ENCODE measurements around the gene STRA6. TPM values are rescaled to one million over a fixed set of nuclear protein-coding genes. Genes with fewer than 3 reads are reported as not detected.
A peak's percentile ranks its signal among the peaks of the same experiment; 100 is the strongest.

STRA6 gene, protein sequence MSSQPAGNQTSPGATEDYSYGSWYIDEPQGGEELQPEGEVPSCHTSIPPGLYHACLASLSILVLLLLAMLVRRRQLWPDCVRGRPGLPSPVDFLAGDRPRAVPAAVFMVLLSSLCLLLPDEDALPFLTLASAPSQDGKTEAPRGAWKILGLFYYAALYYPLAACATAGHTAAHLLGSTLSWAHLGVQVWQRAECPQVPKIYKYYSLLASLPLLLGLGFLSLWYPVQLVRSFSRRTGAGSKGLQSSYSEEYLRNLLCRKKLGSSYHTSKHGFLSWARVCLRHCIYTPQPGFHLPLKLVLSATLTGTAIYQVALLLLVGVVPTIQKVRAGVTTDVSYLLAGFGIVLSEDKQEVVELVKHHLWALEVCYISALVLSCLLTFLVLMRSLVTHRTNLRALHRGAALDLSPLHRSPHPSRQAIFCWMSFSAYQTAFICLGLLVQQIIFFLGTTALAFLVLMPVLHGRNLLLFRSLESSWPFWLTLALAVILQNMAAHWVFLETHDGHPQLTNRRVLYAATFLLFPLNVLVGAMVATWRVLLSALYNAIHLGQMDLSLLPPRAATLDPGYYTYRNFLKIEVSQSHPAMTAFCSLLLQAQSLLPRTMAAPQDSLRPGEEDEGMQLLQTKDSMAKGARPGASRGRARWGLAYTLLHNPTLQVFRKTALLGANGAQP
- total RNA-seq (21.9 TPM), polyA plus RNA-seq (2.2 TPM)

DNA sequence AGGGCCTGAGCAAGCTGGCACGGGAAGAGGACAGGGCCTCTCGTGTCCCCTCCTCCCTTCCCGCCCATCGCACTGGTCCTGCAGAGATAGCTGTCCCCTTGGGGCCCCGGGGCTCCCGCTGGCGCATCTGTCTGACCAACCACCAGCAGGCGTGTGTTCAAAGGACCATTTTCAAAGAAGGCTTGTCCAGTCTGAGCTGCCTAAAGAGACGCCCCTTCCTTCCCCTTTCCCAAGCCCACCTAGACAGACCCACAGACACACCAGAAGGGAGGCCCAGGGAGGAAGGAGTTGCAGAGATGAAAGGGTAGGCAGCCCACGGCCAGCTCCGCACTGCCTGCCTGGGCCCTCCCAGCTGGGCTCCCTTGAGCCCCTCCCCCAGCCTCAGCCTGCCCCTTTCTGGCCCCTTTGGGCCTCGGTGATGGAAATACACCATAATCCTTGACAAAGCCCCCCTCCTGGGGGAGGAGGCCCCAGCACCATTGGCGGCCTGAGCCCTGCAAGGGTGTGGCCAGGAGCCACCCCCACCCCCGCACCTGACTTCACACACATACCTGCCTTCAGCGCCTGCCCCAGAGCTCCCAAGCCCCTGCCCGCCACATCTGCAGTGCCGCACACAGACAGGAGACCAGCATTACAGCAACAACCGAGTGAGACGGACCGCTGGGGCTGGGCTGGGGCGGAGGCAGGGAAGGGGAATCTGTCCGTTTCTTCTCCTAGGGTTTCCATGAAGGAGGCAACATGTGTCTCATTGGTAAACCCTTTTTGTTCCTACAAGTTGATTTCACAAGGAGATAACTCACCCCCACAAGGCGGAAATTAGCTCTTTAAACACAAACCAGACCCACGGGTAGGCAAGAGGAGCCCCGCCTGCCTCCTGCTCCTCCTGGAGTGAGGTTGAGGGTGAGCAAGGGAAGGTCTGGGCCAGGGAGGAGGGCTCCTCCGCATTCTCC lies at the start of gene STRA6:
STRA6 (minus strand) TSS at position 336 of the 950 bp plus-strand sequence. CDS start 520 bp downstream, outside the sequence.
- WGBS = 63% methylated on average over 26 of the region's 26 CpGs

DNA sequence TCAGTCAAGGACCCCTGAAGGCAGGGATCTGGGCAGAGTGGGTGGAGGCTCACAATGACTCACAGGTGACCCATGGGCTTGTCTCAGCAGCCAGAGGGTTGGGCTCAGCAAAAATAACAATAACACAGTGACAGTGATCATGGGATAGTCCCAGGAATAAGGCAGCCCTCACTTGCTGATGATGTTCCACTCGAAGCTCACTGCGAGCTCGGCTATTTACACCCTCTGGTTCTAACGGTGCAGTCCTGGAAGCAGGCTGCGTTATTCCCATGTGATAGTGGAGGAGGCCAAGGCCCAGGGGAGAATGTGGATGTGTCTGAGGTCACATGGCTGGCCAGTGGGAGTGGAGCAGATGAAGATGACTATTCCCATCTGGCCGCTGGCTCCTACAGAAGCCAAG lies 49.7 kb upstream of the STRA6 start:
- 56% methylated on average over 6 of the region's 6 CpGs for WGBS
- no peak for DNase-seq (ENCODE audit: extremely low spot score)
- Histone ChIP-seq H3K4me1 (ENCODE audit: insufficient read depth) (no peaks in the 10 kb centered on the region), H3K4me3 (ENCODE audit: low read depth, low read length) (no peak overlapping the region), H3K36me3 (ENCODE audit: insufficient read depth) (no peaks in the 10 kb centered on the region), H3K27ac (ENCODE audit: low read depth) (no peak overlapping the region)

More for the DNA sequence above, at the start of gene STRA6:
- H3K27ac ChIP-seq (ENCODE audit: low read depth) = no peak within 1 kb of the TSS
- H3K36me3 ChIP-seq (ENCODE audit: insufficient read depth) = no peaks in the 10 kb centered on the region
- no peak for DNase-seq (ENCODE audit: extremely low spot score)
- no peaks in the 10 kb centered on the region for H3K4me1 ChIP-seq (ENCODE audit: insufficient read depth)
- H3K4me3 ChIP-seq (ENCODE audit: low read depth, low read length) = no peak within 1 kb of the TSS

DNA sequence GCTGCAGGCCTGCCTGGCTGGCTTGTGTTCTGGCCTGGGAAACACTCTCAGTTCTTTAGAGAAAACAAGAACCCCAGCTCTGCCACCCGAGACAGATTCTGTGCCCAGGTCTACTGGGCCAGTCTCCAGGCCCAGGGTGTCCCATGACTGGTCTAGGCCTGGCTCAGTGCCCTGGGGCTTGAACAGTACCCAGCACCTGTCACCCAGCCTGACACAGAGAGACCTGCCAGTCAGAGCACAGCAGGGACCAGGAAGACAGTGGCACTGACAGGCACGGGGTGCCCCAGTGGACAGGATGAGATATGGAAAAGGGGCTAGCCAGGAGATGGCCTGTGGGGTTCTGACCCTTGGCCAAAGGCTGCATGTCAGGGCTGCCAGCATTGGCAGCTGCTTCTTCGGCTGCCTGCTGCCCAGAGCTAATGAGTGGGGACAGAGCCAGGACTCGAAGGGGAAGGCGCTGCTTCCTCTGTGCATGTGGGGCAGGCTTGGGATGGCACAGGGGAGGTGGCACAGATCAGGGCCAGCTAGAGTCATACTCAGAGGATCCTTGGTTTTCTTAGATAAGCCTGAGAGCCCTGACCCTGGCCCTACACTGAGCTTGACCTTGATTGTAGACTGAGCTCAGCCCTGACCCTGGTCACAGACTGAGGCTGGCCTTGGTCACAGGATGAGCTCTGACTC lies 48.7 kb upstream of the STRA6 start:
- H3K4me3 ChIP-seq (ENCODE audit: low read depth, low read length) = no peak overlapping the region
- WGBS = 74% methylated on average over 5 of the region's 5 CpGs
- H3K27ac ChIP-seq (ENCODE audit: low read depth) = no peak overlapping the region
- DNase-seq (ENCODE audit: extremely low spot score) = no peak
- H3K36me3 ChIP-seq (ENCODE audit: insufficient read depth) = no peaks in the 10 kb centered on the region
- H3K4me1 ChIP-seq (ENCODE audit: insufficient read depth) = no peaks in the 10 kb centered on the region

DNA sequence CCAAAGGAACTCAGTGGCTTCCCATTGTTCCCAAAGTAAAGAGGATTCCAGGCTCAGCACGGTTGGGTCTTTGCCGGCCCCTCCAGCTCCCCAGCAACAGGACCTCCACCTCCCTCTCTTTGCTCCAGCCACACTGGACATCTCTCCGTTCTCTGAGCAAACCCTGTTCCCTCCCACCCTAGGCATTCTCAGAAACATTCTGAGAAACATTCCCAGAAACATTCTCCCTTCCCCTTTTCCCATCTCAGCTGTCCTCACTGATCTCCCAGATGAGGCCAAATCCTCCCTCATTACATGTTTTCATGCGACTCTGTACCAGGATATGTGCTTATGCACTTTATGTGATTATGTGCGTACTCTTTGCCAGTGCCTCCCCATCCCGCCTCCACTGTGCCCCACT lies 47.7 kb upstream of the STRA6 start:
- Histone ChIP-seq H3K4me3 (ENCODE audit: low read depth, low read length) (no peak overlapping the region), H3K4me1 (ENCODE audit: insufficient read depth) (no peaks in the 10 kb centered on the region), H3K27ac (ENCODE audit: low read depth) (no peak overlapping the region), H3K36me3 (ENCODE audit: insufficient read depth) (no peaks in the 10 kb centered on the region)
- 77% methylated on average over 6 of the region's 6 CpGs for WGBS
- no peak for DNase-seq (ENCODE audit: extremely low spot score)

DNA sequence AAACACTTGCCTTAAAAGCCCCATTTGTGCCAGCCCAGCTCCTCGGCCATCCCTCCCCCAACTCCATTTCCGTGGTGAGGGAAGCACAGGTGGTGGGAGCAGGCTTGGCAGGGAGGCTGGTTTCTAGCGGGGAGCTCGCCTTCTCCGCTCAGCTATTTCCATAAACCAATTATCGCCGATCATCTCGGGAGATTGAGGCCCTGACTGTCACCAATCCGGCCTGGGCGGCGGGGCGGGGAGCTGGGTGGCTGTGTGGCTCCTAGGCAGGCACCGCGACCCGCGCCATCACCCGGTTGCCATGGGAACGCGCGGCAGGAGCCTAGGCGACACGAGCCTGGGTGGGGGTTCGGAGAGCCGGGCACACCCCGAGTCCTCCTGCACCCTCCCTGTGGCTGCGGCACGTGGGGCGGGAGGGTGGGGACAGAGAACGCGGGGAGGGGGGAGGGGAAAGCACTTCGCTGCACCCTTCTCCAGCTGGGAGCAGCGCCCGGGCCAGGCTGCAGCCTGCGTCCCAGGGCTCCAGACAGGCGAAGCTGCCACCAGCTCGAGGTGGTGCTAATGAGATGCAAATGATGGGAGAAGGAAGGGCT lies 42.9 kb upstream of the STRA6 start:
- WGBS = 5% methylated on average over 36 of the region's 36 CpGs
- peak; percentile 42 for DNase-seq (ENCODE audit: extremely low spot score)
- no peaks in the 10 kb centered on the region for H3K36me3 ChIP-seq (ENCODE audit: insufficient read depth)
- no peak overlapping the region for H3K4me3 ChIP-seq (ENCODE audit: low read depth, low read length)
- no peaks in the 10 kb centered on the region for H3K4me1 ChIP-seq (ENCODE audit: insufficient read depth)
- H3K27ac ChIP-seq (ENCODE audit: low read depth) = no peak overlapping the region

DNA sequence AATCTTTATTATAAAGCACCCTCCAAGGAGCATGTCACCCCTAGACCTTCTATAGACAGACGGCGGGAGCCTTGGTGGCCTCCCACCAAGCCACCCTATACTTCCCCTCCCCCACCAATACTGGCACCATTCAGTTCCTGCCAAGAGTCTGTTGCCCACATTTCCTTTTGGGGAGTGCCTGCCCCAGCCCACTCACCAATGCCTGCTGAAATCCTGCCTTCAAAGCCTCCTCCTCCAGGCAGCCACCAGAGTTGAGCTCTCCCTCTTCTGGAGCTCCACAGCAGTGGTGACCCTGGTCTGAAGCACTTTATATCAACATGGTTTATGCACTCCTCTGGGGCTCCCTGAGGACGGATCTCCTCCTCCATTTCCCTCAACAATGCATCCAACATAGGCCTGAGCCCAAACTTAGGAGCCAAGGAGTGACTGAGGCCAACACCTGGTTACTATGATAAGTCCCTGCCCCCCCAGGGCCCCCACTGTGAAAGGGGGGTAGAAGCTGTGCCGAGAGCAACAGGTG lies 42.3 kb upstream of the STRA6 start:
- Histone ChIP-seq H3K27ac (ENCODE audit: low read depth) (no peak overlapping the region), H3K4me3 (ENCODE audit: low read depth, low read length) (no peak overlapping the region), H3K4me1 (ENCODE audit: insufficient read depth) (no peaks in the 10 kb centered on the region), H3K36me3 (ENCODE audit: insufficient read depth) (no peaks in the 10 kb centered on the region)
- DNase-seq (ENCODE audit: extremely low spot score) = no peak
- WGBS = 55% methylated on average over 4 of the region's 4 CpGs

DNA sequence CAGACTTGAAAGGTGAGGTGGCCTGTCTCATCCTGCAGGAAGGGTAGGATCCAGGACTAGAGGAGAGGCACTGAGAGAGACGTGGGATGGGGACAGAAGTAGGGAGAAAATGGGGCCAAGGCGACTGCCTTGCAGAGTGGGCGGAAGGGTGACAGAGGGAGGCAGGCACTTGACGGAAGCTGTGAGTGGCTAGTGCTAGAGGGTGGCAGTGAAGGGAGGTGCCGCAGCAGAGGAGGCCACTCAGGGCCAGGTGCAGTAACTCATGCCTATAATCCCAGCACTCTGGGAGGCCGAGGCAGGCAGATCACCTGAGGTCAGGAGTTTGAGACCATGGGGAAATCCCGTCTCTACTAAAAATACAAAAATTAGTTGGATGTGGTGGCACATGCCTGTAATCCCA lies 40.8 kb upstream of the STRA6 start:
- Histone ChIP-seq H3K27ac (ENCODE audit: low read depth) (no peak overlapping the region), H3K36me3 (ENCODE audit: insufficient read depth) (no peaks in the 10 kb centered on the region), H3K4me3 (ENCODE audit: low read depth, low read length) (no peak overlapping the region), H3K4me1 (ENCODE audit: insufficient read depth) (no peaks in the 10 kb centered on the region)
- no peak for DNase-seq (ENCODE audit: extremely low spot score)
- 90% methylated on average over 7 of the region's 7 CpGs for WGBS

DNA sequence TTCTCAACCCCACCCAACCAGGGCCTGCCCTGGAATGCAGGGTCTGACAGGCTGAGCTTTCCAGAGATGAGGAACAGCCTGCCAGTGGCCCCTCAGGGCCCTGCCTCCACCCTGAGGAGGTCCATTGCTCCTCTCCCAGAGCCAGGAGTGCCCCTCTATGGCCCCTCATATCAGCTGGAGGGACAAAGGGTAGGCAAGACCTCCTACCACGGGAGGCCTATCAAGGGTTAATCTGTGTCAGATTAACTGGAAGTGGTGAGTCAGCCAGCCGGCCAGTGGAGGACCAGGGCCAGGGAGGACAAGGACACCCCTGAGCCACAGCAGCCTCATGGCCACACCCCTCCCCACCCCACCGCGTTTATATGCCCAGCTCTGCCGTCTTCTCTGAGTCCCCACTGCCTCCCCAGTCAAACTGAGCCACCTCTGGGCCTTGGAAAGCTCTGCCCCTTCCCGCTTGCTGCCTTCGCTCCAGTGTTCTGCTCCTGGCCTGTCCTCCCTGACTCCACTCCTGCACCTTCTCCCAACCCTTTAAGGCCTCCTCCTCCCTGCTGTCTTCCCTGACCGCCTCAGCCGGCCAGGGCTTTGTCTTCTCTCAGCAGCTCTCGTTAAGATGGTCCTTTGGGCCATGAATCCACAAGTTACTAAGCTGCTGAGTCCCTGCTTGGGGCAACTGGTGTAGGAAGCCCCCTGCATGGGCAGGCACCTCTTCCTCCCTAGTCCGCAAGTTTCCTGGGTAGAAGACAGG lies 40.0 kb upstream of the STRA6 start:
- Histone ChIP-seq H3K36me3 (ENCODE audit: insufficient read depth) (no peaks in the 10 kb centered on the region), H3K27ac (ENCODE audit: low read depth) (no peak overlapping the region), H3K4me3 (ENCODE audit: low read depth, low read length) (no peak overlapping the region), H3K4me1 (ENCODE audit: insufficient read depth) (no peaks in the 10 kb centered on the region)
- no peak for DNase-seq (ENCODE audit: extremely low spot score)
- 39% methylated on average over 11 of the region's 11 CpGs for WGBS

DNA sequence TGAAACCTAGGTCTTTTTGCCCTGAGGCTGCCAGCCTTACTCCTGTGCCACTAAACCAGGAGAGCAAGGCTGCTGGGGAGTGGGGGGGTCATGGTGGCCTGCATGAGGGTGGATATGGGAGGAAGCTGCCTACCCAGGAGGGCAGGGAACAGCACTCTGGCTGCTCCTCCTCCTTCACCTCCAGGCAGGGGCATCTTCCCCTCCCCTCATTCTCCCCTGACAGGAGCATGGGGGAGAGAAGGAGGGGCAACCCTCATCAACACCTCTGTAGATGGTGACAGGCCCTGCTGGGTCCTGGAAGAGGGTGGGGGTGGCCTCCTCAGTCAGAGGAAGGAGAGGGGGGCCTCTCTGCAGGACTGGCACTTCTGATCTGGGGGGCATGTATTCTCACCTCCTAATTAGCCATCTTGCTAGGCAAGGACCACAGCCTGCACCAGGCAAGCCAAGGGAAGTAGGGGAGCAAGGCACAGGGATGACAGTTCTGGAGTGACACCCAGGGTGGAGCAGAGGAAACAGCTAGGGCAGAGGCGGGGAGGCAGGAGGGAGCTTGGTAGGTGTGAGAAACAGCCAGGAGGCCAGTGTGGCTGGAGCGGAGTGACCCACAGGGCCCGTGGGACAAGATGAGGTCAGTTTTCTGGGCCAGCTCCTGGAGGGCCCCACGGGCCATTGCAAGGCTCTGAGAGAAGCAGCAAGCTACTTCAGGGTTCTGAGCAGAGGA lies 38.5 kb upstream of the STRA6 start:
- no peaks in the 10 kb centered on the region for H3K4me1 ChIP-seq (ENCODE audit: insufficient read depth)
- 79% methylated on average over 4 of the region's 4 CpGs for WGBS
- DNase-seq (ENCODE audit: extremely low spot score) = no peak
- no peak overlapping the region for H3K4me3 ChIP-seq (ENCODE audit: low read depth, low read length)
- no peak overlapping the region for H3K27ac ChIP-seq (ENCODE audit: low read depth)
- H3K36me3 ChIP-seq (ENCODE audit: insufficient read depth) = no peaks in the 10 kb centered on the region

DNA sequence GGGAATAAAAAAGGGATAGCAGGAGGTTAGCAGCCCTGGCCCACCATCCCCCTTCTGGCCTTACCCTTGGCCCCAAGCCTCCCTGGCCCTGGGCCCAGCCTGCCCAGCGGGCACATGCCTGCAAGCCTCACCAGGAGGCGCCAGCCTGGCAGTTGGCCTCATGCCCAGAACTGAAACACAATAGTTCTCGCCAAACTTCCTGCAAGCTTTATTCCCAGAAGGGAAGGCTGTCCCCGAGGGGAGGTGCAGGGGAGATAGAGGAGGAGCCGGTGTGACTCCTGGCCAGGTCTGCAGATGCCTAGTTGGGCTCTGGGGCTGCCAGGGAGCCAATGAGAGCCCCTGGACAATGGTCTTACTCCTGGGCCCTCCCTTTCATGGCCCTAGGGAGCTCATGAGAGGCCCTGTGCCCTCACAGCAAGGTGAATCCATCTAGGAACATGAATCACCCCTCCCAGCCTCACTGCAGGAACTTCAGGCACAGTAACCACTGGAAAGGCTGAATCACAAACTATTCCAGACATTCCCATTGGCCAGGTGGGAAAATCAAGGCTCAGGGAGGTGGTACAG lies 37.5 kb upstream of the STRA6 start:
- 15% methylated on average over 5 of the region's 5 CpGs for WGBS
- Histone ChIP-seq H3K4me3 (ENCODE audit: low read depth, low read length) (no peak overlapping the region), H3K27ac (ENCODE audit: low read depth) (no peak overlapping the region), H3K36me3 (ENCODE audit: insufficient read depth) (no peaks in the 10 kb centered on the region), H3K4me1 (ENCODE audit: insufficient read depth) (no peaks in the 10 kb centered on the region)
- DNase-seq (ENCODE audit: extremely low spot score) = peak; percentile 61

DNA sequence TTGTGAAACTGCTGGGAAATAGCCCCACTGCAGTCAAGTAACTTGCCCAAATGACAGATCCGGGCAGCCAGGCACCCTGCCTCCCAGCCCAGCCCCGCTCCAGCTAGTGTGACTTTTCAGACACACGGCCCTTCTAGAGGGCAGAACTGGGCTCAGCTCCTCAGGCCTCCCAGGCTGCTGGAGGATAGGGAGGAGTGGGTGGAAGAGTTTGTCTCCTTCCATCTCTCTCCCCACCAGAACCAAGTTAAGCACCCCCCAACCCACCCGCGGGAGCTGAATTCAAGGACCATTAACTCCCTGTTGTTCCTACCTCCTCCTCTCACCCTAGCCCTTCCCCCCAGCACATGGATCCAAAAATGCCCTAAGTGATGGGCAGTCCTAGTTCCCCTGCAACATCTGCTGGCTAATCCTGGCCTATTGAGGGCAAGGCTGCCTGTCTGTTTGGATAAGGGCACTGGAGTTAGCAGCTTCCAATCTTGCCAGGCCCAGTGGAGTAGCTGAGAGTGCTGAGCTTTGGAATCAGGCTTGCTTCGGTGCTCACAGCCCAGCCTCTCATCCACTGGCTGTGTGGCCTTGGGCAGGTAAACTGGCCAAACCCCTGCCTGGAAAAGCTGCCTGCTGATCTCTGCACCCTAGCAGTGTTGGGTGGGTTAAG lies 36.6 kb upstream of the STRA6 start:
- no peaks in the 10 kb centered on the region for H3K36me3 ChIP-seq (ENCODE audit: insufficient read depth)
- WGBS = 76% methylated on average over 6 of the region's 6 CpGs
- H3K27ac ChIP-seq (ENCODE audit: low read depth) = no peak overlapping the region
- H3K4me3 ChIP-seq (ENCODE audit: low read depth, low read length) = no peak overlapping the region
- no peaks in the 10 kb centered on the region for H3K4me1 ChIP-seq (ENCODE audit: insufficient read depth)
- no peak for DNase-seq (ENCODE audit: extremely low spot score)

Measured in urinary bladder (tissue), 4 donors.